Measurements from ENCODE around the gene SELENOW.

- no peak for TF ChIP-seq CTCF (IDR thresholded peaks at IDR 0.05)
- no peak for TF ChIP-seq POLR2A (IDR thresholded peaks at IDR 0.05)
Observed at GRCh38 chr19:47762615-47763308, 15.7 kb upstream of the SELENOW start.

All from lower leg skin (tissue), 3 donors.